K562 (cell line): ENCODE results near the gene ZBTB22. TPM values are rescaled to one million over a fixed set of nuclear protein-coding genes. Genes with fewer than 3 reads are reported as not detected.
A peak's percentile ranks its signal among the peaks of the same experiment; 100 is the strongest.

Experiments used
- ATF7 ChIP-seq: fragments of 450-650 bp; IDR thresholded peaks from 2 replicates; pipeline ENCODE4 v1.7.1; 2014; ENCODE audit warnings: mild to moderate bottlenecking, moderate library complexity
- CC2D1A ChIP-seq: fragments of 450-650 bp; IDR thresholded peaks from 2 replicates; pipeline ENCODE4 v1.6.1; 2017; ENCODE audit warnings: mild to moderate bottlenecking
- CSDE1 ChIP-seq, 2 experiments: fragments of 450-650 bp; IDR thresholded peaks; 2 replicates each; pipeline ENCODE4 v1.6.1; 2016; ENCODE audit warnings: mild to moderate bottlenecking in 1 of 2
- ETS1 ChIP-seq: conservative IDR thresholded peaks from 2 replicates; pipeline ENCODE4 v1.6.1; 2011; ENCODE audit warnings: low read depth, mild to moderate bottlenecking, low read length; ENCODE audit not compliant: control insufficient read depth
- HIVEP1 ChIP-seq: fragments of 250-450 bp; sonication (Bioruptor Pico); IDR thresholded peaks from 2 replicates; pipeline ENCODE4 v1.4.0; 2020; ENCODE audit warnings: mild to moderate bottlenecking
- HMGXB4 ChIP-seq: sonication (generic); formaldehyde crosslinking; IDR thresholded peaks from 2 replicates; pipeline ENCODE4 v1.8.1; 2023; ENCODE audit warnings: mild to moderate bottlenecking, missing genetic modification reagents
- IRF1 ChIP-seq: sonication (generic); formaldehyde crosslinking; IDR thresholded peaks from 2 replicates; pipeline ENCODE4 v1.8.0; 2022; ENCODE audit warnings: missing genetic modification reagents, mild to moderate bottlenecking, borderline replicate concordance
- MAX ChIP-seq: sonication (generic); formaldehyde crosslinking; IDR thresholded peaks from 2 replicates; pipeline ENCODE4 v1.9.0; 2022; ENCODE audit warnings: mild to moderate bottlenecking, missing genetic modification reagents
- MCM3 ChIP-seq: fragments of 450-650 bp; IDR thresholded peaks from 2 replicates; pipeline ENCODE4 v1.6.1; 2016
- MEF2A ChIP-seq: IDR thresholded peaks from 2 replicates; pipeline ENCODE4 v1.6.1; 2011; ENCODE audit warnings: low read depth, mild to moderate bottlenecking, low read length, moderate library complexity; ENCODE audit not compliant: control insufficient read depth
- MITF ChIP-seq: IDR thresholded peaks from 2 replicates; pipeline ENCODE4 v1.6.1; 2014; ENCODE audit warnings: antibody characterized with exemption
- NBN ChIP-seq: fragments of 450-650 bp; IDR thresholded peaks from 2 replicates; pipeline ENCODE4 v1.6.1; 2016; ENCODE audit warnings: low read depth, mild to moderate bottlenecking
- NCOA6 ChIP-seq: fragments of 450-650 bp; IDR thresholded peaks from 2 replicates; pipeline ENCODE4 v1.6.1; 2017; ENCODE audit warnings: mild to moderate bottlenecking
- PHTF2 ChIP-seq: fragments of 250-450 bp; sonication (Bioruptor Pico); IDR thresholded peaks from 2 replicates; pipeline ENCODE4 v1.5.0; 2021; ENCODE audit warnings: mild to moderate bottlenecking
- PML ChIP-seq: IDR thresholded peaks from 2 replicates; pipeline ENCODE4 v1.6.1; 2012; ENCODE audit warnings: low read length, inconsistent platforms
- STAT5B ChIP-seq: fragments of 250-450 bp; sonication (Bioruptor Pico); IDR thresholded peaks from 2 replicates; pipeline ENCODE4 v1.8.0; 2021; ENCODE audit warnings: mild to moderate bottlenecking, inconsistent platforms
- TRIM24 ChIP-seq, 2 experiments: fragments of 450-650 bp; IDR thresholded peaks; 2 replicates each; pipeline ENCODE4 v1.6.1; 2016
- ZHX1 ChIP-seq: fragments of 150-350 bp; conservative IDR thresholded peaks from 2 replicates; pipeline ENCODE4 v1.6.1; 2014; ENCODE audit warnings: low read length
- ZNF436 ChIP-seq: fragments of 250-450, 450-650 bp; sonication (Bioruptor Pico); formaldehyde crosslinking; IDR thresholded peaks from 2 replicates; pipeline ENCODE4 v1.7.0; 2020; ENCODE audit warnings: mild to moderate bottlenecking
- ZNF668 ChIP-seq: fragments of 250-450 bp; sonication (Bioruptor Pico); IDR thresholded peaks from 2 replicates; pipeline ENCODE4 v1.8.0; 2022; ENCODE audit warnings: mild to moderate bottlenecking, inconsistent platforms
- ZNF778 ChIP-seq: fragments of 450-650 bp; formaldehyde crosslinking; IDR thresholded peaks from 2 replicates; pipeline ENCODE4 v1.4.0; 2020; ENCODE audit warnings: mild to moderate bottlenecking, moderate library complexity
- polyA plus RNA-seq, 8 experiments: library from polyadenylated mRNA; depleted of rRNA in 4 of 8; stranded (reverse) in 5 of 8; unstranded in 3 of 8; fragments of >200 nt; fragmentation: Nextera tagmentation in 2 of 8; fragmentation: Illumina TruSeq in 1 of 8; extraction: Ambion mirVana in 2 of 8; extraction: Trizol in 1 of 8; gene quantifications; 2 replicates each; pipeline versions ENCODE4 v1.2.1 to v1.2.3, GENCODE V29; 2011 to 2014; ENCODE audit warnings: inconsistent platforms in 1 of 8, missing spikeins in 1 of 8
- total RNA-seq, 7 experiments: library from RNA; depleted of rRNA in 6 of 7; stranded (reverse); fragments of >200 nt in 6 of 7; fragmentation: Illumina TruSeq in 2 of 7; extraction: Trizol in 2 of 7; gene quantifications; 2 replicates each; pipeline versions ENCODE4 v1.2.1 to v1.2.3, GENCODE V29; 2011 to 2021; ENCODE audit warnings: low replicate concordance in 1 of 7

Gene ZBTB22
- total and polyA plus RNA-seq, 9 of the 15 experiments (the other 6 are each of a cell fraction or from before 2014, with no cell fraction given) = 0.21 to 11.9 (median 7.1) TPM

GRCh38 chr6:33271468-33272274 is 45.9 kb downstream of the ZBTB22 start, which contains the start of the genes RPS18 and VPS52 (continued):
- TF ChIP-seq ETS1 (peak; percentile 83), STAT5B (no peak), PML (peak; percentile 98), ZNF436 (CRISPR knock-in tag) (peak; percentile 47; the same call in 1 of the 2 replicates), MCM3 (no peak), MEF2A (no peak), CC2D1A (no peak; the same call in 1 of the 2 replicates), ZNF778 (CRISPR knock-in tag) (no peak), ATF7 (peak; percentile 93), MITF (0 out of 2 replicates have a peak, but pooled peaks have one; percentile 40), ZHX1 (no peak; the same call in 1 of the 2 replicates), CSDE1 (IDR thresholded peaks at IDR 0.05) (peak; percentile 72 to 81; a peak in 2 of 4 replicates), PHTF2 (CRISPR knock-in tag) (no peak), NCOA6 (no peak), HIVEP1 (CRISPR knock-in tag) (peak; percentile 69; the same call in 1 of the 2 replicates), NBN (peak; percentile 79; the same call in 1 of the 2 replicates), MAX (CRISPR knock-in tag) (peak; percentile 87), TRIM24 (IDR thresholded peaks at IDR 0.05) (peak in 1 of 2 experiments; percentile 100; a peak in 2 of 4 replicates), IRF1 (0 out of 2 replicates have a peak, but pooled peaks have one; percentile 70), ZNF668 (CRISPR knock-in tag) (peak; percentile 10; the same call in 1 of the 2 replicates), HMGXB4 (peak; percentile 86)
